Loucy (cell line): Measurements from ENCODE around the gene SASH3.

Source experiments
- H2AFZ ChIP-seq: fragments of 200-600 bp; sonication (generic); 2 replicates; pipeline ENCODE4 v1.6.0; 2016; ENCODE audit warnings: antibody characterized with exemption, mild to moderate bottlenecking, low read length, moderate library complexity
- H3F3A ChIP-seq: fragments of 200-600 bp; 2 replicates; pipeline ENCODE4 v1.6.0; 2016; ENCODE audit warnings: antibody characterized with exemption, low read depth, mild to moderate bottlenecking
- H3K27me3 ChIP-seq: fragments of 200-600 bp; sonication (generic); 2 replicates; pipeline ENCODE4 v1.6.1; 2014; ENCODE audit warnings: low read length, mild to moderate bottlenecking; ENCODE audit not compliant: insufficient read depth, poor library complexity, severe bottlenecking
- H3K36me3 ChIP-seq: fragments of 200-600 bp; sonication (generic); 2 replicates; pipeline ENCODE4 v1.6.1; 2016; ENCODE audit warnings: low read length; ENCODE audit not compliant: insufficient read depth
- H3K4me1 ChIP-seq: fragments of 200-600 bp; sonication (generic); 2 replicates; pipeline ENCODE4 v1.5.1; 2014; ENCODE audit warnings: low read length, mild to moderate bottlenecking; ENCODE audit not compliant: insufficient read depth, poor library complexity, severe bottlenecking
- H3K4me2 ChIP-seq: fragments of 200-600 bp; sonication (generic); 2 replicates; pipeline ENCODE4 v1.6.0; 2014; ENCODE audit warnings: antibody characterized with exemption, low read length, low read depth, mild to moderate bottlenecking; ENCODE audit not compliant: poor library complexity, severe bottlenecking
- H3K4me3 ChIP-seq: fragments of 200-600 bp; sonication (generic); 2 replicates; pipeline ENCODE4 v1.5.1; 2014; ENCODE audit warnings: low read length, mild to moderate bottlenecking, mixed read lengths; ENCODE audit not compliant: poor library complexity, severe bottlenecking
- H3K79me2 ChIP-seq: fragments of 200-600 bp; sonication (generic); 2 replicates; pipeline ENCODE4 v1.6.1; 2014; ENCODE audit warnings: low read length; ENCODE audit not compliant: insufficient read depth
- H3K9ac ChIP-seq: fragments of 200-600 bp; sonication (generic); 2 replicates; pipeline ENCODE4 v1.6.0; 2014; ENCODE audit warnings: mild to moderate bottlenecking, low read depth, low read length, moderate library complexity; ENCODE audit not compliant: poor library complexity, severe bottlenecking
- H3K9me2 ChIP-seq: fragments of 200-600 bp; sonication (generic); replicated peaks from 2 replicates; pipeline ENCODE4 v1.6.1; 2016; ENCODE audit warnings: low read depth, low read length, mixed read lengths
- H3K9me3 ChIP-seq: fragments of 200-600 bp; sonication (generic); 2 replicates; pipeline ENCODE4 v1.6.1; 2014; ENCODE audit warnings: mild to moderate bottlenecking, antibody characterized with exemption, low read length, low read depth; ENCODE audit not compliant: insufficient read depth
- H4K20me1 ChIP-seq: fragments of 200-600 bp; sonication (generic); 2 replicates; pipeline ENCODE4 v1.6.0; 2014; ENCODE audit warnings: antibody characterized with exemption, low read length, mild to moderate bottlenecking; ENCODE audit not compliant: insufficient read depth, poor library complexity, severe bottlenecking
- CTCF ChIP-seq: fragments of 200-600 bp; sonication (generic); conservative IDR thresholded peaks from 2 replicates; pipeline ENCODE4 v1.5.1; 2014; ENCODE audit warnings: mild to moderate bottlenecking, antibody characterized with exemption, low read length
- EZH2phosphoT487 ChIP-seq: fragments of 200-600 bp; IDR thresholded peaks from 2 replicates; pipeline ENCODE4 v1.6.1; 2018; ENCODE audit warnings: antibody characterized with exemption, mild to moderate bottlenecking, moderate library complexity, borderline replicate concordance

SASH3 gene

GRCh38 chrX:129747533-129747932, 32.2 kb upstream of the SASH3 start:
- Histone ChIP-seq H3K4me2 (no peak overlapping the region), H3K27me3 (no peaks in the 10 kb centered on the region), H3K9me2 (no peaks in the 10 kb centered on the region), H3K36me3 (no peaks in the 10 kb centered on the region), H3K4me3 (no peak overlapping the region), H3K79me2 (no peaks in the 10 kb centered on the region), H3K9ac (no peak overlapping the region), H2AFZ (no peak overlapping the region), H4K20me1 (no peaks in the 10 kb centered on the region), H3F3A (no peaks in the 10 kb centered on the region), H3K9me3 (no peaks in the 10 kb centered on the region), H3K4me1 (no peaks in the 10 kb centered on the region)
- no peak for TF ChIP-seq EZH2phosphoT487
- no peak for TF ChIP-seq CTCF

GRCh38 chrX:129748305-129748704, 31.4 kb upstream of the SASH3 start:
- no peaks in the 10 kb centered on the region for H3K36me3 ChIP-seq
- no peaks in the 10 kb centered on the region for H3K79me2 ChIP-seq
- no peaks in the 10 kb centered on the region for H3K9me3 ChIP-seq
- no peaks in the 10 kb centered on the region for H3K9me2 ChIP-seq
- no peak overlapping the region for H3K9ac ChIP-seq
- no peaks in the 10 kb centered on the region for H3F3A ChIP-seq
- TF ChIP-seq EZH2phosphoT487, result no peak
- TF ChIP-seq CTCF, result no peak
- H4K20me1 ChIP-seq, result no peaks in the 10 kb centered on the region
- no peak overlapping the region for H3K4me2 ChIP-seq
- H3K4me3 ChIP-seq, result no peak overlapping the region
- H3K4me1 ChIP-seq, result no peaks in the 10 kb centered on the region
- no peak overlapping the region for H2AFZ ChIP-seq
- H3K27me3 ChIP-seq, result no peaks in the 10 kb centered on the region

GRCh38 chrX:129749069-129749468, 30.7 kb upstream of the SASH3 start:
- no peaks in the 10 kb centered on the region for H3K9me2 ChIP-seq
- H3K4me3 ChIP-seq, result no peak overlapping the region
- H3K79me2 ChIP-seq, result no peaks in the 10 kb centered on the region
- H3K4me2 ChIP-seq, result no peak overlapping the region
- no peaks in the 10 kb centered on the region for H4K20me1 ChIP-seq
- no peaks in the 10 kb centered on the region for H3K27me3 ChIP-seq
- H3K4me1 ChIP-seq, result no peaks in the 10 kb centered on the region
- H3F3A ChIP-seq, result no peaks in the 10 kb centered on the region
- TF ChIP-seq CTCF, result no peak
- TF ChIP-seq EZH2phosphoT487, result no peak
- no peak overlapping the region for H3K9ac ChIP-seq
- H2AFZ ChIP-seq, result no peak overlapping the region
- H3K36me3 ChIP-seq, result no peaks in the 10 kb centered on the region
- H3K9me3 ChIP-seq, result no peaks in the 10 kb centered on the region
